Lower leg skin (tissue), 3 donors: Measurements from ENCODE around the gene SBK2.

Source experiments
- POLR2A ChIP-seq, 2 donors: fragments of 450-650 bp; IDR thresholded peaks; one replicate each; pipeline ENCODE4 v1.6.1; 2016 to 2017; ENCODE audit warnings: antibody characterized with exemption in 2 of 2, mild to moderate bottlenecking in 1 of 2, moderate library complexity in 1 of 2
- TF ChIP-seq, protein P1 (sequence below), 3 donors: fragments of 450-650 bp; IDR thresholded peaks; one replicate each; pipeline ENCODE4 v1.5.1; 2016; ENCODE audit warnings: antibody characterized with exemption in 3 of 3, mild to moderate bottlenecking in 3 of 3, moderate library complexity in 2 of 3

DNA sequence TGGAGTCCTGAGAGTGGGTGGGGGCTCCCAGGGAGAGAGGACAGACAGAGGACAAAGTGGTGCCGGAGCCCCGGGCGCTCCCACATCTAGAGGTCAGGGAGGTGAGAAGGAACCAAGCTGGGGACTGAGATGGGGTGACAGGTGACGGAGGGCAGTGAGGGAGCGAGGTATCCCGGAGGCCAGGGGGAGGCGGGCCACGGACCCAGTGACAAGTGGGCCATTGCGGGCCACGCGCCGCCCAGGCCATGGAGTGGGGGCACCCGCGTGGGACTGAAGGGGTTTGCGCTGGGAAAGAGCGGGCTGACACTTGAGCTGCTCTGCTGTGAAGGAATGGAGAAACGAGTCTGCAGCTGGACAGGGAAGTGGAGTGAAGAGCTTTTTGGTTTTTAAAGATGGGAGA, 57.9 kb downstream of the SBK2 start:
- TF ChIP-seq, protein P1, sequence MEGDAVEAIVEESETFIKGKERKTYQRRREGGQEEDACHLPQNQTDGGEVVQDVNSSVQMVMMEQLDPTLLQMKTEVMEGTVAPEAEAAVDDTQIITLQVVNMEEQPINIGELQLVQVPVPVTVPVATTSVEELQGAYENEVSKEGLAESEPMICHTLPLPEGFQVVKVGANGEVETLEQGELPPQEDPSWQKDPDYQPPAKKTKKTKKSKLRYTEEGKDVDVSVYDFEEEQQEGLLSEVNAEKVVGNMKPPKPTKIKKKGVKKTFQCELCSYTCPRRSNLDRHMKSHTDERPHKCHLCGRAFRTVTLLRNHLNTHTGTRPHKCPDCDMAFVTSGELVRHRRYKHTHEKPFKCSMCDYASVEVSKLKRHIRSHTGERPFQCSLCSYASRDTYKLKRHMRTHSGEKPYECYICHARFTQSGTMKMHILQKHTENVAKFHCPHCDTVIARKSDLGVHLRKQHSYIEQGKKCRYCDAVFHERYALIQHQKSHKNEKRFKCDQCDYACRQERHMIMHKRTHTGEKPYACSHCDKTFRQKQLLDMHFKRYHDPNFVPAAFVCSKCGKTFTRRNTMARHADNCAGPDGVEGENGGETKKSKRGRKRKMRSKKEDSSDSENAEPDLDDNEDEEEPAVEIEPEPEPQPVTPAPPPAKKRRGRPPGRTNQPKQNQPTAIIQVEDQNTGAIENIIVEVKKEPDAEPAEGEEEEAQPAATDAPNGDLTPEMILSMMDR (IDR thresholded peaks at IDR 0.05): no peak
- TF ChIP-seq POLR2A (IDR thresholded peaks at IDR 0.05): no peak
